ENCODE measurements around the gene NCK2.

NCK2 gene

GRCh38 chr2:105789745-105790460, 45.2 kb downstream of the NCK2 start:
- H3K27me3 ChIP-seq (ENCODE audit: control insufficient read depth, low read length): no peaks in the 10 kb centered on the region
- peaks cover 61% of the 10 kb centered on the region for H3K79me2 ChIP-seq (ENCODE audit: control insufficient read depth, low read length)
- no peaks in the 10 kb centered on the region for H4K20me1 ChIP-seq (ENCODE audit: control insufficient read depth, insufficient read depth, low read depth, low read length)
- H3F3A ChIP-seq (ENCODE audit: control insufficient read depth, insufficient read depth): no peaks in the 10 kb centered on the region
- H3K27ac ChIP-seq (ENCODE audit: low read depth, low read length): peak overlapping the region; percentile 23; the same call in 1 of the 2 replicates
- peak overlapping the region; percentile 67 for H3K4me2 ChIP-seq (ENCODE audit: low read length)
- no peaks in the 10 kb centered on the region for H3K36me3 ChIP-seq (ENCODE audit: control insufficient read depth, low read length)
- peak overlapping the region; percentile 52 for H3K4me3 ChIP-seq (ENCODE audit: low read length)
- H3K9me3 ChIP-seq (ENCODE audit: control insufficient read depth, insufficient read depth, low read length): no peaks in the 10 kb centered on the region
- TF ChIP-seq, protein P1, sequence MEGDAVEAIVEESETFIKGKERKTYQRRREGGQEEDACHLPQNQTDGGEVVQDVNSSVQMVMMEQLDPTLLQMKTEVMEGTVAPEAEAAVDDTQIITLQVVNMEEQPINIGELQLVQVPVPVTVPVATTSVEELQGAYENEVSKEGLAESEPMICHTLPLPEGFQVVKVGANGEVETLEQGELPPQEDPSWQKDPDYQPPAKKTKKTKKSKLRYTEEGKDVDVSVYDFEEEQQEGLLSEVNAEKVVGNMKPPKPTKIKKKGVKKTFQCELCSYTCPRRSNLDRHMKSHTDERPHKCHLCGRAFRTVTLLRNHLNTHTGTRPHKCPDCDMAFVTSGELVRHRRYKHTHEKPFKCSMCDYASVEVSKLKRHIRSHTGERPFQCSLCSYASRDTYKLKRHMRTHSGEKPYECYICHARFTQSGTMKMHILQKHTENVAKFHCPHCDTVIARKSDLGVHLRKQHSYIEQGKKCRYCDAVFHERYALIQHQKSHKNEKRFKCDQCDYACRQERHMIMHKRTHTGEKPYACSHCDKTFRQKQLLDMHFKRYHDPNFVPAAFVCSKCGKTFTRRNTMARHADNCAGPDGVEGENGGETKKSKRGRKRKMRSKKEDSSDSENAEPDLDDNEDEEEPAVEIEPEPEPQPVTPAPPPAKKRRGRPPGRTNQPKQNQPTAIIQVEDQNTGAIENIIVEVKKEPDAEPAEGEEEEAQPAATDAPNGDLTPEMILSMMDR (IDR thresholded peaks at IDR 0.05; ENCODE audit: low read depth, low read length, poor library complexity, severe bottlenecking): peak; percentile 47
- TF ChIP-seq EZH2phosphoT487 (IDR thresholded peaks at IDR 0.05; ENCODE audit: borderline replicate concordance, low read length): no peak
- no peaks in the 10 kb centered on the region for H3K9me2 ChIP-seq (replicated peaks; ENCODE audit: control insufficient read depth, low read length)
- H3K4me1 ChIP-seq (ENCODE audit: control insufficient read depth, low read length): peaks cover 51% of the 10 kb centered on the region

- peaks cover 68% of the 10 kb centered on the region for H3K79me2 ChIP-seq (ENCODE audit: control insufficient read depth, low read length)
- H3K27ac ChIP-seq (ENCODE audit: low read depth, low read length): no peak overlapping the region; the same call in 1 of the 2 replicates
- no peaks in the 10 kb centered on the region for H3K36me3 ChIP-seq (ENCODE audit: control insufficient read depth, low read length)
- no peaks in the 10 kb centered on the region for H3K9me2 ChIP-seq (replicated peaks; ENCODE audit: control insufficient read depth, low read length)
- no peak for TF ChIP-seq EZH2phosphoT487 (IDR thresholded peaks at IDR 0.05; ENCODE audit: borderline replicate concordance, low read length)
- TF ChIP-seq, protein P1 (IDR thresholded peaks at IDR 0.05; ENCODE audit: low read depth, low read length, poor library complexity, severe bottlenecking): no peak
- H4K20me1 ChIP-seq (ENCODE audit: control insufficient read depth, insufficient read depth, low read depth, low read length): no peaks in the 10 kb centered on the region
- no peaks in the 10 kb centered on the region; the same call in 1 of the 2 replicates for H3F3A ChIP-seq (ENCODE audit: control insufficient read depth, insufficient read depth)
- H3K4me1 ChIP-seq (ENCODE audit: control insufficient read depth, low read length): peaks cover 58% of the 10 kb centered on the region
- H3K27me3 ChIP-seq (ENCODE audit: control insufficient read depth, low read length): no peaks in the 10 kb centered on the region
- H3K4me3 ChIP-seq (ENCODE audit: low read length): peak overlapping the region; percentile 52; the same call in 1 of the 2 replicates
- H3K4me2 ChIP-seq (ENCODE audit: low read length): peak overlapping the region; percentile 67
- H3K9me3 ChIP-seq (ENCODE audit: control insufficient read depth, insufficient read depth, low read length): no peaks in the 10 kb centered on the region
Observed at GRCh38 chr2:105790461-105791149, 45.9 kb downstream of the NCK2 start.

DNA sequence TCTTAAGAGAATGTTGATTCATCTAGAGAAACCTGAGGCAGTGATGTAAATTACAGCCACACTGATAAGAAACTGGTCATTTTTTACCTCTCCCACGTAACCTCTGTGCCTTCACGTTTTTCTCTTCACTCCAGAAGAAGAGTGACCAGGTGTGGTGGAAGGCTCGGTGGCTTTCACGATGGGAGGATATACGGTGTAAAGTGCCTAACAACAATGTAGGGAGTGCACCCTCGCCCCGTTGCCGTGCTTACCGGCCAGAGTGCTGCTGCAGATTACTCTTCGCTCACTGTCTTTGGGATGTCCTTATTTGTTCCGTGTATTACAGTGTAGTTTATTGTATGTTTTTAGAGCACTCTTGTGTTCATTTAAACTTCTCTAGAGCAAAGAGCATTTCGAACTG, 46.5 kb downstream of the NCK2 start:
- Histone ChIP-seq H3K4me2 (ENCODE audit: low read length) (no peak overlapping the region), H3K9me2 (replicated peaks; ENCODE audit: control insufficient read depth, low read length) (no peaks in the 10 kb centered on the region), H3K36me3 (ENCODE audit: control insufficient read depth, low read length) (no peaks in the 10 kb centered on the region), H4K20me1 (ENCODE audit: control insufficient read depth, insufficient read depth, low read depth, low read length) (no peaks in the 10 kb centered on the region), H3K4me3 (ENCODE audit: low read length) (no peak overlapping the region), H3K27me3 (ENCODE audit: control insufficient read depth, low read length) (no peaks in the 10 kb centered on the region), H3F3A (ENCODE audit: control insufficient read depth, insufficient read depth) (peaks cover 6% of the 10 kb centered on the region), H3K9me3 (ENCODE audit: control insufficient read depth, insufficient read depth, low read length) (no peaks in the 10 kb centered on the region), H3K4me1 (ENCODE audit: control insufficient read depth, low read length) (peaks cover 63% of the 10 kb centered on the region), H3K27ac (ENCODE audit: low read depth, low read length) (no peak overlapping the region), H3K79me2 (ENCODE audit: control insufficient read depth, low read length) (peaks cover 73% of the 10 kb centered on the region)
- no peak for TF ChIP-seq EZH2phosphoT487 (IDR thresholded peaks at IDR 0.05; ENCODE audit: borderline replicate concordance, low read length)
- TF ChIP-seq, protein P1 (IDR thresholded peaks at IDR 0.05; ENCODE audit: low read depth, low read length, poor library complexity, severe bottlenecking): no peak

Data from DOHH2 (cell line).